GM23338 (cell line): ENCODE data around the gene TOX2. TPM values are rescaled to one million over a fixed set of nuclear protein-coding genes. Genes with fewer than 3 reads are reported as not detected.

ENCODE experiments used
- ATAC-seq: fragments of 200-7000 bp; cut with Tn5 transposase; 3 replicates; pipeline ENCODE4 v1.9.1; 2020
- DNase-seq: peaks from one replicate; pipeline ENCODE4 v3.0.0-alpha.2; 2015; ENCODE audit warnings: low spot score
- H2AFZ ChIP-seq: fragments of 200-600 bp; sonication (generic); 2 replicates; pipeline ENCODE4 v1.8.0; 2016; ENCODE audit warnings: antibody characterized with exemption, mild to moderate bottlenecking, moderate library complexity
- H3F3A ChIP-seq: fragments of 200-600 bp; sonication (generic); replicated peaks from 2 replicates; pipeline ENCODE4 v1.8.0; 2017; ENCODE audit warnings: antibody characterized with exemption, mixed run types, low read depth
- H3K27ac ChIP-seq: fragments of 200-600 bp; sonication (generic); 2 replicates; pipeline ENCODE4 v1.6.1; 2016; ENCODE audit warnings: low read depth
- H3K27me3 ChIP-seq: fragments of 200-600 bp; sonication (generic); 2 replicates; pipeline ENCODE4 v1.8.0; 2016; ENCODE audit warnings: mild to moderate bottlenecking, mixed run types, moderate library complexity; ENCODE audit not compliant: insufficient read depth
- H3K36me3 ChIP-seq: fragments of 200-600 bp; sonication (generic); 2 replicates; pipeline ENCODE4 v1.8.0; 2016; ENCODE audit warnings: mild to moderate bottlenecking; ENCODE audit not compliant: insufficient read depth
- H3K4me1 ChIP-seq: fragments of 200-600 bp; sonication (generic); 2 replicates; pipeline ENCODE4 v1.8.0; 2016; ENCODE audit warnings: mild to moderate bottlenecking, moderate library complexity; ENCODE audit not compliant: insufficient read depth
- H3K4me2 ChIP-seq: fragments of 200-600 bp; sonication (generic); 2 replicates; pipeline ENCODE4 v1.7.1; 2017; ENCODE audit warnings: mixed run types
- H3K4me3 ChIP-seq: fragments of 200-600 bp; sonication (generic); 2 replicates; pipeline ENCODE4 v1.6.1; 2016; ENCODE audit warnings: mixed run types
- H3K79me2 ChIP-seq: fragments of 200-600 bp; sonication (generic); replicated peaks from 2 replicates; pipeline ENCODE4 v1.8.0; 2017; ENCODE audit warnings: mild to moderate bottlenecking; ENCODE audit not compliant: insufficient read depth
- H3K9me2 ChIP-seq: fragments of 200-600 bp; sonication (generic); 2 replicates; pipeline ENCODE4 v1.8.0; 2017; ENCODE audit not compliant: insufficient read depth
- H4K20me1 ChIP-seq: fragments of 200-600 bp; sonication (generic); replicated peaks from 2 replicates; pipeline ENCODE4 v1.8.0; 2017; ENCODE audit warnings: mild to moderate bottlenecking; ENCODE audit not compliant: insufficient read depth
- H3K27ac Mint-ChIP-seq: 2 replicates; pipeline ENCODE4 v1.8.0; 2020; ENCODE audit warnings: inconsistent platforms, mild to moderate bottlenecking, moderate library complexity, mixed read lengths
- H3K27me3 Mint-ChIP-seq: 3 replicates; pipeline ENCODE4 v1.8.0; 2022; ENCODE audit warnings: low read depth, mild to moderate bottlenecking, moderate library complexity, mixed read lengths, inconsistent platforms; ENCODE audit not compliant: insufficient read depth, poor library complexity
- H3K36me3 Mint-ChIP-seq: 3 replicates; pipeline ENCODE4 v1.8.0; 2021; ENCODE audit warnings: low read depth, mild to moderate bottlenecking, inconsistent platforms, moderate library complexity, mixed read lengths
- H3K4me1 Mint-ChIP-seq: 3 replicates; pipeline ENCODE4 v1.8.0; 2020; ENCODE audit warnings: mild to moderate bottlenecking, inconsistent platforms, mixed read lengths
- H3K4me3 Mint-ChIP-seq: 3 replicates; pipeline ENCODE4 v1.8.0; 2021; ENCODE audit warnings: moderate library complexity, mild to moderate bottlenecking, inconsistent platforms, mixed read lengths
- H3K9me3 Mint-ChIP-seq: 3 replicates; pipeline ENCODE4 v1.8.0; 2020; ENCODE audit warnings: moderate library complexity, mild to moderate bottlenecking, inconsistent platforms, mixed read lengths
- CREB1 ChIP-seq: fragments of 250-450 bp; sonication (Bioruptor Pico); IDR thresholded peaks from 2 replicates; pipeline ENCODE4 v1.5.0; 2020; ENCODE audit warnings: low read depth, mild to moderate bottlenecking, moderate library complexity
- EZH2 ChIP-seq: fragments of 200-600 bp; sonication (generic); IDR thresholded peaks from one replicate; pipeline ENCODE4 v1.8.0; 2017; ENCODE audit warnings: antibody characterized with exemption, mild to moderate bottlenecking, low read depth; ENCODE audit not compliant: unreplicated experiment
- EZH2phosphoT487 ChIP-seq: fragments of 200-600 bp; sonication (generic); IDR thresholded peaks from one replicate; pipeline ENCODE4 v1.8.1; 2018; ENCODE audit warnings: antibody characterized with exemption; ENCODE audit not compliant: unreplicated experiment
- JUNB ChIP-seq: IDR thresholded peaks from one replicate; pipeline ENCODE4 v1.6.1; 2016; ENCODE audit warnings: antibody characterized with exemption; ENCODE audit not compliant: unreplicated experiment
- NANOG ChIP-seq: IDR thresholded peaks from 2 replicates; pipeline ENCODE4 v1.6.1; 2016; ENCODE audit warnings: antibody characterized with exemption, borderline replicate concordance
- POLR2AphosphoS5 ChIP-seq: IDR thresholded peaks from 2 replicates; pipeline ENCODE4 v1.6.1; 2016; ENCODE audit warnings: antibody characterized with exemption, low read depth
- REST ChIP-seq: IDR thresholded peaks from one replicate; pipeline ENCODE4 v1.6.1; 2018; ENCODE audit warnings: antibody characterized with exemption; ENCODE audit not compliant: unreplicated experiment
- STAT1 ChIP-seq: IDR thresholded peaks from one replicate; pipeline ENCODE4 v1.6.1; 2016; ENCODE audit warnings: antibody characterized with exemption; ENCODE audit not compliant: unreplicated experiment
- ZNF114 ChIP-seq: fragments of 250-450 bp; sonication (Bioruptor Pico); IDR thresholded peaks from 2 replicates; pipeline ENCODE4 v1.5.0; 2020; ENCODE audit warnings: mild to moderate bottlenecking, moderate library complexity
- ZNF331 ChIP-seq: fragments of 250-450 bp; sonication (Bioruptor Pico); IDR thresholded peaks from 2 replicates; pipeline ENCODE4 v1.5.0; 2020; ENCODE audit warnings: low read depth, mild to moderate bottlenecking, moderate library complexity
- ZNF462 ChIP-seq: fragments of 250-450 bp; sonication (Bioruptor Pico); IDR thresholded peaks from 2 replicates; pipeline ENCODE4 v1.5.0; 2020; ENCODE audit warnings: mild to moderate bottlenecking, moderate library complexity
- polyA plus RNA-seq: library from polyadenylated mRNA; unstranded; fragments of >200 nt; fragmentation: Nextera tagmentation; extraction: Ambion mirVana; gene quantifications from 2 replicates; pipeline ENCODE4 v1.2.1, GENCODE V29; 2016
- total RNA-seq: library from RNA; depleted of rRNA; stranded (reverse); fragments of >200 nt; shearing (Covaris generic); gene quantifications from 2 replicates; pipeline ENCODE4 v1.2.3, GENCODE V29; 2014
- TF ChIP-seq, protein P1 (sequence below): IDR thresholded peaks from 2 replicates; pipeline ENCODE4 v1.6.1; 2016; ENCODE audit warnings: antibody characterized with exemption
- TF ChIP-seq, protein P2 (sequence below), 2 experiments: fragments of 200-600 bp in 1 of 2; sonication (generic) in 1 of 2; conservative IDR thresholded peaks; 2 replicates each; pipeline versions ENCODE4 v1.5.1 to v1.6.1; 2016 to 2017; ENCODE audit warnings: antibody characterized with exemption in 2 of 2, low read depth in 2 of 2, mild to moderate bottlenecking in 2 of 2, moderate library complexity in 1 of 2

The TOX2 gene
- total and polyA plus RNA-seq, 2 experiments from 2014 or later: 1.4 to 1.5 TPM

- Mint-ChIP-seq H3K27me3 (peaks cover 6% of the 10 kb centered on the region), H3K9me3 (peaks cover 6% of the 10 kb centered on the region; the same call in 1 of the 3 replicates), H3K4me3 (no peak overlapping the region), H3K36me3 (no peaks in the 10 kb centered on the region), H3K27ac (no peak overlapping the region), H3K4me1 (no peaks in the 10 kb centered on the region; the same call in 2 of the 3 replicates)
- Histone ChIP-seq H3K27ac (no peak overlapping the region), H3K4me2 (no peak overlapping the region), H3K9me2 (0 out of 2 replicates have a peak, but pooled peaks cover 3% of the 10 kb centered on the region), H3K36me3 (no peaks in the 10 kb centered on the region), H4K20me1 (no peaks in the 10 kb centered on the region), H3K4me3 (no peak overlapping the region), H3K79me2 (no peaks in the 10 kb centered on the region), H3K4me1 (no peaks in the 10 kb centered on the region), H3F3A (no peaks in the 10 kb centered on the region), H3K27me3 (no peaks in the 10 kb centered on the region), H2AFZ (no peak overlapping the region)
- DNase-seq (no peak), ATAC-seq (no peak)
- TF ChIP-seq ZNF331 (CRISPR knock-in tag): no peak
- no peak for TF ChIP-seq REST
- TF ChIP-seq CREB1: no peak
- TF ChIP-seq EZH2phosphoT487: no peak
- TF ChIP-seq ZNF114 (CRISPR knock-in tag): no peak
- no peak for TF ChIP-seq JUNB
- no peak for TF ChIP-seq STAT1
- no peak for TF ChIP-seq POLR2AphosphoS5
- no peak for TF ChIP-seq ZNF462 (CRISPR knock-in tag)
- no peak for TF ChIP-seq NANOG
- no peak for TF ChIP-seq EZH2
- TF ChIP-seq, protein P1, sequence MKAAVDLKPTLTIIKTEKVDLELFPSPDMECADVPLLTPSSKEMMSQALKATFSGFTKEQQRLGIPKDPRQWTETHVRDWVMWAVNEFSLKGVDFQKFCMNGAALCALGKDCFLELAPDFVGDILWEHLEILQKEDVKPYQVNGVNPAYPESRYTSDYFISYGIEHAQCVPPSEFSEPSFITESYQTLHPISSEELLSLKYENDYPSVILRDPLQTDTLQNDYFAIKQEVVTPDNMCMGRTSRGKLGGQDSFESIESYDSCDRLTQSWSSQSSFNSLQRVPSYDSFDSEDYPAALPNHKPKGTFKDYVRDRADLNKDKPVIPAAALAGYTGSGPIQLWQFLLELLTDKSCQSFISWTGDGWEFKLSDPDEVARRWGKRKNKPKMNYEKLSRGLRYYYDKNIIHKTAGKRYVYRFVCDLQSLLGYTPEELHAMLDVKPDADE: no peak
- TF ChIP-seq, protein P2, sequence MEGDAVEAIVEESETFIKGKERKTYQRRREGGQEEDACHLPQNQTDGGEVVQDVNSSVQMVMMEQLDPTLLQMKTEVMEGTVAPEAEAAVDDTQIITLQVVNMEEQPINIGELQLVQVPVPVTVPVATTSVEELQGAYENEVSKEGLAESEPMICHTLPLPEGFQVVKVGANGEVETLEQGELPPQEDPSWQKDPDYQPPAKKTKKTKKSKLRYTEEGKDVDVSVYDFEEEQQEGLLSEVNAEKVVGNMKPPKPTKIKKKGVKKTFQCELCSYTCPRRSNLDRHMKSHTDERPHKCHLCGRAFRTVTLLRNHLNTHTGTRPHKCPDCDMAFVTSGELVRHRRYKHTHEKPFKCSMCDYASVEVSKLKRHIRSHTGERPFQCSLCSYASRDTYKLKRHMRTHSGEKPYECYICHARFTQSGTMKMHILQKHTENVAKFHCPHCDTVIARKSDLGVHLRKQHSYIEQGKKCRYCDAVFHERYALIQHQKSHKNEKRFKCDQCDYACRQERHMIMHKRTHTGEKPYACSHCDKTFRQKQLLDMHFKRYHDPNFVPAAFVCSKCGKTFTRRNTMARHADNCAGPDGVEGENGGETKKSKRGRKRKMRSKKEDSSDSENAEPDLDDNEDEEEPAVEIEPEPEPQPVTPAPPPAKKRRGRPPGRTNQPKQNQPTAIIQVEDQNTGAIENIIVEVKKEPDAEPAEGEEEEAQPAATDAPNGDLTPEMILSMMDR (conservative IDR thresholded peaks at IDR 0.05; ENCODE audit: low read depth in 2 of 2): no peak
Observed at GRCh38 chr20:43987018-43987417, 72.4 kb downstream of the TOX2 start.
